Measurements from ENCODE around the gene BRCA2.
A peak's percentile ranks its signal among the peaks of the same experiment; 100 is the strongest.

The BRCA2 gene, protein sequence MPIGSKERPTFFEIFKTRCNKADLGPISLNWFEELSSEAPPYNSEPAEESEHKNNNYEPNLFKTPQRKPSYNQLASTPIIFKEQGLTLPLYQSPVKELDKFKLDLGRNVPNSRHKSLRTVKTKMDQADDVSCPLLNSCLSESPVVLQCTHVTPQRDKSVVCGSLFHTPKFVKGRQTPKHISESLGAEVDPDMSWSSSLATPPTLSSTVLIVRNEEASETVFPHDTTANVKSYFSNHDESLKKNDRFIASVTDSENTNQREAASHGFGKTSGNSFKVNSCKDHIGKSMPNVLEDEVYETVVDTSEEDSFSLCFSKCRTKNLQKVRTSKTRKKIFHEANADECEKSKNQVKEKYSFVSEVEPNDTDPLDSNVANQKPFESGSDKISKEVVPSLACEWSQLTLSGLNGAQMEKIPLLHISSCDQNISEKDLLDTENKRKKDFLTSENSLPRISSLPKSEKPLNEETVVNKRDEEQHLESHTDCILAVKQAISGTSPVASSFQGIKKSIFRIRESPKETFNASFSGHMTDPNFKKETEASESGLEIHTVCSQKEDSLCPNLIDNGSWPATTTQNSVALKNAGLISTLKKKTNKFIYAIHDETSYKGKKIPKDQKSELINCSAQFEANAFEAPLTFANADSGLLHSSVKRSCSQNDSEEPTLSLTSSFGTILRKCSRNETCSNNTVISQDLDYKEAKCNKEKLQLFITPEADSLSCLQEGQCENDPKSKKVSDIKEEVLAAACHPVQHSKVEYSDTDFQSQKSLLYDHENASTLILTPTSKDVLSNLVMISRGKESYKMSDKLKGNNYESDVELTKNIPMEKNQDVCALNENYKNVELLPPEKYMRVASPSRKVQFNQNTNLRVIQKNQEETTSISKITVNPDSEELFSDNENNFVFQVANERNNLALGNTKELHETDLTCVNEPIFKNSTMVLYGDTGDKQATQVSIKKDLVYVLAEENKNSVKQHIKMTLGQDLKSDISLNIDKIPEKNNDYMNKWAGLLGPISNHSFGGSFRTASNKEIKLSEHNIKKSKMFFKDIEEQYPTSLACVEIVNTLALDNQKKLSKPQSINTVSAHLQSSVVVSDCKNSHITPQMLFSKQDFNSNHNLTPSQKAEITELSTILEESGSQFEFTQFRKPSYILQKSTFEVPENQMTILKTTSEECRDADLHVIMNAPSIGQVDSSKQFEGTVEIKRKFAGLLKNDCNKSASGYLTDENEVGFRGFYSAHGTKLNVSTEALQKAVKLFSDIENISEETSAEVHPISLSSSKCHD (N-terminal part only)

GRCh38 chr13:32315238-32316027 lies at the start of gene BRCA2, which contains the start of gene ZAR1L:
TSS of gene BRCA2 (plus strand) at chr13:32315508. CDS start at chr13:32316461, 953 bp downstream.
TSS of gene ZAR1L (minus strand) at chr13:32315363. CDS start at chr13:32311925, 3,438 bp downstream.
- in situ Hi-C loops (cut with HindIII; ENCODE audit: low pct_ligation_motif_present, low pct_unique_long_range_greater_than_20kb, low sequenced_read_pairs) = no loop called here
- peak; percentile 89 for DNase-seq

DNA sequence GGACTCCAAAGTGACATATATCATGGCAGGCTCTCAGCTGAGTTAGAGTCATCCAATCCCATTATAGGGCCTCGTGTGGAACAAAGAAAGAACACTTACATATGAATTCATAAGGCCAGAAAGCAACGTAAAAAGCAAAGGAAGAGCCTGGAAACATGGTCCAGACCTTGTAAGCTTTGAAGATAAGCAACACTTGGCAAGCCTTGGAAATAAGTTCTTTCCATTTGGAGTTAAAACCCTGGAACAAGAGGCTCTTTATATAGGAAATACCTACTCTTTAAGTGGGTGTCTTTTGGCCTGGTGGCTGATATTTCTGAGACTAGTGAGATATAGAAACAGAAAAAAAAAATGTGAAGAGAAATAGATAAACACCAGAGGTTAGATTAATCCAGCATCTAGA lies 49.6 kb upstream of the BRCA2 start:
- no peak for DNase-seq

DNA sequence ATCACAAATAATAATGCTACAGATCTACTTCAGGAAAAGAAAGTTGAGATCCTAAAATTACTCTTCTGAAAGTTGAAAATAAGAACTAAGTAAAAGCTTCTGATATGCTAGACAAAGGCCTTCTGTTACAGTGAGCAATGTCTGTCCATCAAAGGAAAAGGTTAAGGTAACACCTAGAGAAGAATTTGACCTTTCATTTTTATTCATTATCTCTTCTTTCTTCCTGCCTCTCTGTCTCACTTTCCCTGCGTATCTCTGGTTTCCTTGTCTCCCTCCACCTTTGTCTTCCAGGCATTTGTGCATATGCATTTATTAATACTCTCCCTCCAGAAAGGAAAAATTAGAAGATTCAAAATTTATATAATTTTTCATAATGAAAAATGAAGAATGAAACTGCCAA lies 49.2 kb upstream of the BRCA2 start:
- no peak for DNase-seq
- in situ Hi-C loops (cut with HindIII; ENCODE audit: low pct_ligation_motif_present, low pct_unique_long_range_greater_than_20kb, low sequenced_read_pairs) = no loop called here

More for the DNA sequence above, 49.6 kb upstream of the BRCA2 start:
- in situ Hi-C loops (cut with HindIII; ENCODE audit: low pct_ligation_motif_present, low pct_unique_long_range_greater_than_20kb, low sequenced_read_pairs) = no loop called here

DNA sequence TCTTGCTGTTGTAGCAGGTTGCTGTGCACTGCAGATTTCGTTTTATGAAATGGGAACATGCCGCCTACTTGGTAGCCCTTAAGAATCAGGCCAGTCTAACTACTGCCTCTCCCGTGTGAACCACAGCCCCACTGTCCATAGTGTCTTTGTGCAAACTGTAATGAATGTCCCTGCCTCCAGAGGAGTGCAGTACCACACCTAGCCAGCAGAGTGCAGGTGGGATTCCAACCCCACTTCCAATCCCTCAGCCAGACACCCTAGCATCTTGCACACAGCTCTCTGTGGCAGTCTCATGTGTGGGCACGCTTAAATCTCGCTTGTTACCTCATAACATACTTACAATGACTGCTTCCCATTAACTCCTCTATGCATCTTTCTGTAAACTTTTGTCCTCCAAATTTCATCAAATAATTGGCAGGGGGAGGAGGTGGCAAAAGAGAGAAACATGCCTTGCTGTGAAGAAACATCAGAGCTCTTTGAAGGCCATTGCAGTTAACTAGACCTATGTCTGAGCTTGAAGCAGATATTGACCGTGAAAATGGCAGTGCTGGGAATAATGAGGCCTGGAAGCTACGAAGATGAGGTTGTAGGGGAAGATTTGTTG lies 47.4 kb upstream of the BRCA2 start:
- DNase-seq = no peak
- in situ Hi-C loops (cut with HindIII; ENCODE audit: low pct_ligation_motif_present, low pct_unique_long_range_greater_than_20kb, low sequenced_read_pairs) = no loop called here

DNA sequence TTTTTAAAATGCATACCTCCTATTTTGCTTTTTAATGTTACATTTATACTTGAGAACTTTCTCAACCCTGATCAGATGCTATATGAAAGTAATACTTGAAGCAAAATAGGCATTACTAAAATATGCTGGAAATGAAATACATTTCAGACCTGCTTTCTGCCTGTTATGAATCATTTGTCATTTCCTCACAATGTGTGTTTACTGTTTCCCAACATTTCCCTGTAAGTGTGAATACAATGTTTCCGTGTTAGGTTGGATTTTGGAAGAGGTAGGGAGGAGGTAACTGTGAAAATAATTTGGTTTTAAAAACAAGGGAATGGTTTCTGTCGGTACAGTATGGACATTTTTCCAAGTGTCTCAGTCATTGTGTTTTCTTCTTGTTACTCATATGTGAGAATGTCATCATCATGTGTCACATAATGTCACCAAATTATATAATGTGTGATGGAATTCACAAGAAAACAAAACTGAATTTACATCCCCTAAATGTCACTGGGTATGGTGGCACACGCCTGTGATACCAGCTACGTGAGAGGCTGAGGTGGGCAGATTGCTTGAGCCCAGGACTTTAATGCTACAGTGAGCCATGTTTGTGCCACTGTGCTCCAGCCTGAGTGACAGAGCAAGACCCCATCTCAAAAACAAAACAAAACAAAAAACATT lies 43.2 kb upstream of the BRCA2 start:
- in situ Hi-C loops (cut with HindIII; ENCODE audit: low pct_ligation_motif_present, low pct_unique_long_range_greater_than_20kb, low sequenced_read_pairs) = no loop called here
- no peak for DNase-seq

GRCh38 chr13:32277839-32278238 lies 37.5 kb upstream of the BRCA2 start:
- no peak for DNase-seq
- in situ Hi-C loops (cut with HindIII; ENCODE audit: low pct_ligation_motif_present, low pct_unique_long_range_greater_than_20kb, low sequenced_read_pairs) = no loop called here

- in situ Hi-C loops (cut with HindIII; ENCODE audit: low pct_ligation_motif_present, low pct_unique_long_range_greater_than_20kb, low sequenced_read_pairs) = no loop called here
- no peak for DNase-seq
Observed at GRCh38 chr13:32278426-32278825, 36.9 kb upstream of the BRCA2 start.

DNA sequence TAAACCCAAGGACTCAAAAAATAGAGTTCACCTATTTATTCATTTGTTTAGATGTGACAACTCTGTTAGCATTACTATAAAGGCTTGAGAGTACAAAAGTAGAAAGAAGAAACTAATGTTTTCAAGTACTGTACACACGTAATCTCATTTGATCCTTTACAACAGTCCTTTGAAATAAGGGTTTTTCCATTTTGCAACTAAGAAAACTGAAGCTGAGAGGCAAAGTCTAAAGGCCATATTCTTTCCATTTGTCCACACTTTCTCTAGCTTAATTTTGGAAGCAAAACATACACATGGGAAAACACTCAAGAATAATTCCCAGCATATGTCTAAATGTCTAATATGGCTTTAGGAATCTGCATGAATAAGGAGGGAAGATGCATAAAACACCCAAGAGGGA lies 34.2 kb upstream of the BRCA2 start:
- DNase-seq = no peak

DNA sequence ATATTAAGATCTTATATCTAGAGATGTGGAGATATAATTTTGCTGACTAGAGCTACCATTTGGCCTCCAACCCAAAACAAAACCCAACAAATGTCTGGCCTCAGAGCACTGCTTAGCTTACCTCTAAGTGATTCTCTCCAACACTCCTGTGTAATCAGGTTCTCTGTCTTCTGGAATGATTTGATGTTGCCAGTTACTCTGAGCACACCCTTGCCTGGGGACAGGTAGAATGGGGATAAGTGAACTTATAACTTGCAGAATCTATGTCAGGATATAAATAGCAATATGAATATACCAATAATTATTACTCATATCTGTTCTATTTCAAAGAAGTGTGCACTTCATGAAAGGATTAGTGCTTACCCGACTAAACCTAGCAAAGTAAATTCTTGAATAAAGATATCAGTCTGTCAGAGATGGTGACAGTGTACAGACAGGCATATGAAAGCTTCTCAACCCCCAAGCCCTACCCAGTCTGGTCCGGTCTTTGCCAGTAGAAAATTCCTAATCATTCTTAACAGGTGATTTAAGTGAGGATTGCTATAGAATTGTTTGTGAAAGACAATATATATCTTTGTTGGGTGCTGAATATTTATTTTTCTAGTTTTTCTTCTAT lies 33.1 kb upstream of the BRCA2 start:
- in situ Hi-C loops (cut with HindIII; ENCODE audit: low pct_ligation_motif_present, low pct_unique_long_range_greater_than_20kb, low sequenced_read_pairs) = no loop called here

More for the DNA sequence above, 34.2 kb upstream of the BRCA2 start:
- in situ Hi-C loops (cut with HindIII; ENCODE audit: low pct_ligation_motif_present, low pct_unique_long_range_greater_than_20kb, low sequenced_read_pairs) = no loop called here

GRCh38 chr13:32284927-32285632 lies 30.2 kb upstream of the BRCA2 start:
- in situ Hi-C loops (cut with HindIII; ENCODE audit: low pct_ligation_motif_present, low pct_unique_long_range_greater_than_20kb, low sequenced_read_pairs) = no loop called here
- DNase-seq = peak; percentile 21

More for the DNA sequence above, 33.1 kb upstream of the BRCA2 start:
- no peak for DNase-seq

DNA sequence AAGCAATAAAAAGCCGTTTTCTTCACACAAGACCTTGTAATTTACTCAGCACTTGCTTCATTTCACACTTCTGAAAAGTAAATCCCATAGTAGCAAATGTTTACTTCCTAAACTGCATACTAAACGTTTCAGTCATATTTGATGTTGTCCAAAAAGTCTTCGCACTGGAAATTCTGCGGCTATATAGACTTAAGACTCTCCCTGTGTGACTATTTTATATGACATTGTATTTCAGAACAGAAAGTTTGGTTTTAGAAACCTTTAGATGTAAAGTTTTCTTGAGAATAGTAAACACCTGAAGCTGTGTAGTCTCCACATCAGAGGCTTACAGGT lies 29.7 kb upstream of the BRCA2 start:
- in situ Hi-C loops (cut with HindIII; ENCODE audit: low pct_ligation_motif_present, low pct_unique_long_range_greater_than_20kb, low sequenced_read_pairs) = no loop called here
- DNase-seq = no peak

DNA sequence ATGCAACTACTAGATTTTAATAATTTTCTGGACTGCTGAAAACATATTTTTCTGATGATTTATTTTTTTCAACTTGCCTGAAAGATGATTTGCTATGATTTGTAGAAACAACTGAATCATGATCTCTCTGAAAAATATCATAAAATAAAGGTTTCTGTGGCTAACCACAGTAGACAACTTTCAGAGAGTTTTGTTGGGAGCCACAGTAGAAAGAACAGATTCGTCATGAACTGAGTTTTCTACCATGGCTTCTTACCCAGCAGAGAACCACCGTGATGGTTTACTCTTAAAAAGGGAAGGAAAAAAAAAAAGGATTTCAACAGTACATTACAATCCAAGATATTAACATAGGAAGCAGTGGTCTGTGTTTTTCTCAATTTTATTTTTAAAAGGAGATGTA lies 18.1 kb upstream of the BRCA2 start:
- DNase-seq = no peak
- in situ Hi-C loops (cut with HindIII; ENCODE audit: low pct_ligation_motif_present, low pct_unique_long_range_greater_than_20kb, low sequenced_read_pairs) = no loop called here

DNA sequence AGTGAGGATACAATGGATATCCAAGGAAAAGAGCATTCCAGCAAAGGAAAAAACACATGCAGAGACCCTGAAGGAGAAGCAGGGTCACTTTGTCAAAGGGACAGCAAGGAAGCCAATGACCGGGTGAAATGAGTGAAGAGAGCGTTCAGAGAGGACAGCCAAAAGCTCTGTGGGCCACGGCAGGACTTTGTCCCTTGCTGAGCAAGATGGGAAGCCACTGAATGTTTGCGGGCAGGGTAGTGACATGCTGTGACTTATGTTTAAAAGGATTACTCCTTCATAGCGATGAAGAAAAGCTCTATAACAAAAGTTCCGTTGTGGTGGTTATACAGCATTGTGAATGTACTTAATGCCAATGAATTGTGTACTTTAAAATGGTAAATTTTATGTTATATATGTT lies 16.6 kb upstream of the BRCA2 start:
- no peak for DNase-seq
- in situ Hi-C loops (cut with HindIII; ENCODE audit: low pct_ligation_motif_present, low pct_unique_long_range_greater_than_20kb, low sequenced_read_pairs) = no loop called here

- in situ Hi-C loops (cut with HindIII; ENCODE audit: low pct_ligation_motif_present, low pct_unique_long_range_greater_than_20kb, low sequenced_read_pairs) = no loop called here
- DNase-seq = no peak
Observed at GRCh38 chr13:32299893-32300292, 15.4 kb upstream of the BRCA2 start.

DNA sequence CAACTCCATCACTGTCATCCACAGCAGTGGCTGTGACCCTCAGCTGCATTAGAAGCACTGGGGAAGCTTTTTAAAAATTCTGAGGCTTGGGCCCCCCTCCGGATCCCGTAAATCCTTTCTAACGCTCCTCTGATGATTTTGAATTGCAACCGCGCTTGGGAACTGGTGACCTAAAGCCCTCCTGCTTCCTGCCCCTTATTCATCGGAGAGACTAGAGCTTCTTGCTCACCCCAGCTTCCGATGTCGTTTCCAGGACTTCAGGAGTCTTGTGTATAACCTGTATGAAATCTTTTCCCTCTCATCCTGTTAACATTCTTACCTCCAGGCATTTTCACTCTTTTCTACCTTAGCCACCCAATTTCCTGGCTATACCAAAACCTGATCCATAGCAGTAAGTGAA lies 14.9 kb upstream of the BRCA2 start:
- in situ Hi-C loops (cut with HindIII; ENCODE audit: low pct_ligation_motif_present, low pct_unique_long_range_greater_than_20kb, low sequenced_read_pairs) = no loop called here
- DNase-seq = no peak

DNA sequence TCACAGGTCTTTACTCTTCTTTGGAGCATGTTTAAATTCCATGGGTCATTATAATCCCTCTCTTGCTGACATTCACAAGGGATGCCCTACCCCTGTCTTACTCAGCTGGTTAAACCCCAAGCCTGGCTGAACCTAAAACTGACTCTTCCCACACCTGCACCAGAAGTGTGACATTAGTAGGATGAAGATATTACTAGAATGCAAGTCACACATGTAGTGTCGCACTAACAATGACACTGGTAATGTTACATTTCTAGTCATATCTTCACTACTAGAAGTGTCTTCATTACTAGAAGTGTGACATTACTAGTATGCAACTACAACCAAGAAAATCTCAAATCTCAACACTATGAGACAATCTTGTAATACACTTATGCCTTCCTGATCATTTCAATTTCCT lies 14.4 kb upstream of the BRCA2 start:
- in situ Hi-C loops (cut with HindIII; ENCODE audit: low pct_ligation_motif_present, low pct_unique_long_range_greater_than_20kb, low sequenced_read_pairs) = no loop called here
- DNase-seq = no peak

Measured in ACHN (cell line).